Adrenal gland (tissue), 5 donors: Measurements from ENCODE around the gene APBA1.

Experiments
- POLR2A ChIP-seq, 2 donors: fragments of 450-650 bp; IDR thresholded peaks; one replicate each; pipeline ENCODE4 v1.6.1; 2017; ENCODE audit warnings: antibody characterized with exemption in 2 of 2, mild to moderate bottlenecking in 2 of 2, moderate library complexity in 1 of 2
- TF ChIP-seq, protein P1 (sequence below), 6 experiments: fragments of 450-650 bp in 4 of 6; fragments of 200-600 bp in 2 of 6; sonication (generic) in 1 of 6; IDR thresholded peaks; 1 replicate in 5 of 6; 2 replicates in 1 of 6; pipeline versions ENCODE4 v1.5.1 to v1.8.0; 2016 to 2021; ENCODE audit warnings: antibody characterized with exemption in 6 of 6, mild to moderate bottlenecking in 2 of 6, moderate library complexity in 1 of 6
- donor health status: DM: no; HTN: no; CAD: no.

DNA sequence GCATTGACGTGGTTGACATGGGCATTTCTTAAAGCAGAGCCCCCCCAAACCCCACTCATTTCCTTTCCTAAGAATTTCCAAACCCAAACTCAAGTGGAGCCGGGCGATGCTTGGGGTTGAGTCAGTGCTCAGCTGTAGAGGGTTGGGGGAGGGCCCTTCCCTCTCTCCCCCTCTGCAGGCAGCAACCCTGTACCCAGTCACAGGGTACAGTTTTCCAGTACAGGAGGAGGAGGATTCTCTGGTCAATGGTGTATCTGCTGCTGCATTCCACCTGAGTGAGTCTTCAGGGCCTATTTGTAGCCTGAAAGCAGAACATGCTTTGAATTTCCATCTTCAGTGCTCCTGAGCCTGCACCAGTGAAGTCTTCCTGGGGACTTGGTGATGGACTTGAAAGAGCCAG lies 291.4 kb downstream of the APBA1 start:
- no peak for TF ChIP-seq POLR2A (IDR thresholded peaks at IDR 0.05)
- TF ChIP-seq, protein P1, sequence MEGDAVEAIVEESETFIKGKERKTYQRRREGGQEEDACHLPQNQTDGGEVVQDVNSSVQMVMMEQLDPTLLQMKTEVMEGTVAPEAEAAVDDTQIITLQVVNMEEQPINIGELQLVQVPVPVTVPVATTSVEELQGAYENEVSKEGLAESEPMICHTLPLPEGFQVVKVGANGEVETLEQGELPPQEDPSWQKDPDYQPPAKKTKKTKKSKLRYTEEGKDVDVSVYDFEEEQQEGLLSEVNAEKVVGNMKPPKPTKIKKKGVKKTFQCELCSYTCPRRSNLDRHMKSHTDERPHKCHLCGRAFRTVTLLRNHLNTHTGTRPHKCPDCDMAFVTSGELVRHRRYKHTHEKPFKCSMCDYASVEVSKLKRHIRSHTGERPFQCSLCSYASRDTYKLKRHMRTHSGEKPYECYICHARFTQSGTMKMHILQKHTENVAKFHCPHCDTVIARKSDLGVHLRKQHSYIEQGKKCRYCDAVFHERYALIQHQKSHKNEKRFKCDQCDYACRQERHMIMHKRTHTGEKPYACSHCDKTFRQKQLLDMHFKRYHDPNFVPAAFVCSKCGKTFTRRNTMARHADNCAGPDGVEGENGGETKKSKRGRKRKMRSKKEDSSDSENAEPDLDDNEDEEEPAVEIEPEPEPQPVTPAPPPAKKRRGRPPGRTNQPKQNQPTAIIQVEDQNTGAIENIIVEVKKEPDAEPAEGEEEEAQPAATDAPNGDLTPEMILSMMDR (IDR thresholded peaks at IDR 0.05) = no peak
